PC-3 (cell line): ENCODE results near the gene CDC42BPB.

Experiments used
- EZH2 ChIP-seq: fragments of 300-600 bp; sonication (generic); IDR thresholded peaks from one replicate; pipeline ENCODE4 v1.6.1; 2017; ENCODE audit warnings: antibody characterized with exemption, mild to moderate bottlenecking, low read length; ENCODE audit not compliant: unreplicated experiment
- EZH2phosphoT487 ChIP-seq: fragments of 300-600 bp; sonication (generic); IDR thresholded peaks from 2 replicates; pipeline ENCODE4 v1.6.1; 2018; ENCODE audit warnings: mild to moderate bottlenecking, antibody characterized with exemption, low read length, borderline replicate concordance
- TF ChIP-seq, protein P1 (sequence below): fragments of 300-600 bp; sonication (generic); conservative IDR thresholded peaks from 2 replicates; pipeline ENCODE4 v1.5.1; 2017; ENCODE audit warnings: antibody characterized with exemption, low read depth, mild to moderate bottlenecking, low read length

DNA sequence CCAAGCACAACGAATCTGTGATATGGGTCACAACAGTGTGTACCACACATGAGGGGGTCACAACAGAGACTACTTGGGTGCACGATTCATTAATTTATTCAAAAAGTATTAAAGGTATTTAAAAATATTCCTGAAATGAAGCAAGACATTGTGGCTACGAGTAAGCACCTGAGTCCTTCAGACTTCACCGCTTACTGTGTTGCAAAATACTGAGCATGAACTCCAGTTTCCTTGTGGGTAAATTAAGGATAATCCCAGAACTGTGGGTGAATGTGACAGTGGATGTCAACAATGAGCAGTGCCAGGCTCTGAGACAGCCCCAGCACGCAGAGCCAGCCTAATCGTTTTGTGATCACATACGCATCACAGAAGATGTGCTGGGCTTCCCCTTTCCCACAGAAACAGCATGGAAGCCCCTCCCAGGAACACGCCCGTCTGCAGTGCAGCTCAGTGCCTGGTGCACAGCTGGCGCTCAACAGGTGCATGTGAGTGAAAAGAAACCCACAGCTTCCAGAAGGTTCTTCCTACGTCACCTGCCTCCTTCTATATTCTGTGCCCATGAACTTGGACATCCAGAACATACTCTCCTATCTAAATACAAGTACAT lies 29.1 kb downstream of the CDC42BPB start:
- TF ChIP-seq, protein P1, sequence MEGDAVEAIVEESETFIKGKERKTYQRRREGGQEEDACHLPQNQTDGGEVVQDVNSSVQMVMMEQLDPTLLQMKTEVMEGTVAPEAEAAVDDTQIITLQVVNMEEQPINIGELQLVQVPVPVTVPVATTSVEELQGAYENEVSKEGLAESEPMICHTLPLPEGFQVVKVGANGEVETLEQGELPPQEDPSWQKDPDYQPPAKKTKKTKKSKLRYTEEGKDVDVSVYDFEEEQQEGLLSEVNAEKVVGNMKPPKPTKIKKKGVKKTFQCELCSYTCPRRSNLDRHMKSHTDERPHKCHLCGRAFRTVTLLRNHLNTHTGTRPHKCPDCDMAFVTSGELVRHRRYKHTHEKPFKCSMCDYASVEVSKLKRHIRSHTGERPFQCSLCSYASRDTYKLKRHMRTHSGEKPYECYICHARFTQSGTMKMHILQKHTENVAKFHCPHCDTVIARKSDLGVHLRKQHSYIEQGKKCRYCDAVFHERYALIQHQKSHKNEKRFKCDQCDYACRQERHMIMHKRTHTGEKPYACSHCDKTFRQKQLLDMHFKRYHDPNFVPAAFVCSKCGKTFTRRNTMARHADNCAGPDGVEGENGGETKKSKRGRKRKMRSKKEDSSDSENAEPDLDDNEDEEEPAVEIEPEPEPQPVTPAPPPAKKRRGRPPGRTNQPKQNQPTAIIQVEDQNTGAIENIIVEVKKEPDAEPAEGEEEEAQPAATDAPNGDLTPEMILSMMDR, result no peak
- TF ChIP-seq EZH2, result no peak
- TF ChIP-seq EZH2phosphoT487, result no peak
